Activated B cell treated with CpG ODN at 0.5 μM for 24 hours (primary cell): ENCODE data around the gene CABLES1. TPM values are rescaled to one million over a fixed set of nuclear protein-coding genes. Genes with fewer than 3 reads are reported as not detected.
A peak's percentile ranks its signal among the peaks of the same experiment; 100 is the strongest.

Experiments used
- ATAC-seq: fragments of 200-7000 bp; cut with Tn5 transposase; one replicate; pipeline ENCODE4 v1.10.0; 2021; ENCODE audit warnings: low read depth, mild to moderate bottlenecking, moderate library complexity
- CTCF ChIA-PET: fragments of 350-600 bp; sonication (Branson Sonifier 250); formaldehyde crosslinking; loops from one replicate; lab custom pipeline; 2021; ENCODE audit warnings: antibody characterized with exemption; lab: Charles Lee
- POLR2A ChIA-PET: fragments of 350-600 bp; sonication (Branson Sonifier 250); formaldehyde crosslinking; loops from one replicate; lab custom pipeline; 2021; ENCODE audit warnings: antibody characterized with exemption; lab: Charles Lee
- DNase-seq: peaks from one replicate; pipeline ENCODE4 v3.0.0; 2022
- H3K27ac Mint-ChIP-seq: one replicate; pipeline ENCODE4 v1.8.0; 2020; ENCODE audit warnings: mixed read lengths
- H3K27me3 Mint-ChIP-seq: one replicate; pipeline ENCODE4 v1.8.0; 2021; ENCODE audit warnings: mixed read lengths
- H3K36me3 Mint-ChIP-seq: one replicate; pipeline ENCODE4 v1.8.0; 2021; ENCODE audit warnings: low read depth, mixed read lengths
- H3K4me1 Mint-ChIP-seq: one replicate; pipeline ENCODE4 v1.8.0; 2021; ENCODE audit warnings: mixed read lengths
- H3K4me3 Mint-ChIP-seq: one replicate; pipeline ENCODE4 v1.8.0; 2020; ENCODE audit warnings: mild to moderate bottlenecking, mixed read lengths
- H3K9me3 Mint-ChIP-seq: one replicate; pipeline ENCODE4 v1.8.0; 2020; ENCODE audit warnings: mixed read lengths
- CTCF ChIP-seq: fragments of 200-600 bp; IDR thresholded peaks from one replicate; pipeline ENCODE4 v1.8.0; 2022; ENCODE audit warnings: antibody characterized with exemption, mild to moderate bottlenecking
- intact Hi-C: fragments of 100-400 bp; cut with micrococcal nuclease; formaldehyde crosslinking; loops from one replicate; pipeline ENCODE4 v1.15.1; 2024
- total RNA-seq: library from RNA; stranded (reverse); gene quantifications from 2 replicates; pipeline ENCODE4 v1.2.3, GENCODE V29; 2022

Gene CABLES1
- total RNA-seq, 1 donor from 2014 or later, result 32.3 TPM

- CTCF ChIA-PET, result interaction anchor here (0.7 kb wide), 1 partner anchor 241 kb away, joined by 4 read pairs; no protein-coding TSS in a partner anchor
Observed at GRCh38 chr18:23143016-23143814, 7.9 kb downstream of the CABLES1 start.

GRCh38 chr18:23143815-23144261 lies 8.6 kb downstream of the CABLES1 start:
- H3K27ac Mint-ChIP-seq, result no peak overlapping the region
- H3K27me3 Mint-ChIP-seq, result peaks cover 5% of the 10 kb centered on the region
- intact Hi-C loops, result no loop called here
- H3K4me3 Mint-ChIP-seq, result no peak overlapping the region
- DNase-seq, result no peak
- CTCF ChIA-PET, result interaction anchor here (0.7 kb wide), 1 partner anchor 240 kb away, joined by 4 read pairs; no protein-coding TSS in a partner anchor
- ATAC-seq, result no peak
- H3K4me1 Mint-ChIP-seq, result peaks cover 13% of the 10 kb centered on the region
- TF ChIP-seq CTCF, result no peak
- no peaks in the 10 kb centered on the region for H3K9me3 Mint-ChIP-seq
- no peaks in the 10 kb centered on the region for H3K36me3 Mint-ChIP-seq
- POLR2A ChIA-PET, result no interaction called here

More at GRCh38 chr18:23143016-23143814, 7.9 kb downstream of the CABLES1 start:
- no peaks in the 10 kb centered on the region for H3K36me3 Mint-ChIP-seq
- no peaks in the 10 kb centered on the region for H3K9me3 Mint-ChIP-seq
- intact Hi-C loops, result no loop called here
- DNase-seq (no peak), ATAC-seq (peak; percentile 18)
- TF ChIP-seq CTCF, result no peak
- POLR2A ChIA-PET, result no interaction called here
- H3K4me1 Mint-ChIP-seq, result peaks cover 13% of the 10 kb centered on the region
- H3K27me3 Mint-ChIP-seq, result peaks cover 11% of the 10 kb centered on the region
- no peak overlapping the region for H3K27ac Mint-ChIP-seq
- H3K4me3 Mint-ChIP-seq, result no peak overlapping the region

- ChIA-PET CTCF (no interaction called here), POLR2A (no interaction called here)
- peaks cover 2% of the 10 kb centered on the region for H3K27me3 Mint-ChIP-seq
- no peak for ATAC-seq
- no peak overlapping the region for H3K4me3 Mint-ChIP-seq
- no peak for DNase-seq
- no peaks in the 10 kb centered on the region for H3K36me3 Mint-ChIP-seq
- H3K27ac Mint-ChIP-seq, result no peak overlapping the region
- no peak for TF ChIP-seq CTCF
- intact Hi-C loops, result no loop called here
- H3K4me1 Mint-ChIP-seq, result peaks cover 13% of the 10 kb centered on the region
- no peaks in the 10 kb centered on the region for H3K9me3 Mint-ChIP-seq
Observed at GRCh38 chr18:23144640-23145039, 9.4 kb downstream of the CABLES1 start.

GRCh38 chr18:23145621-23146020 lies 10.3 kb downstream of the CABLES1 start:
- intact Hi-C loops, result no loop called here
- no peaks in the 10 kb centered on the region for H3K36me3 Mint-ChIP-seq
- DNase-seq (no peak), ATAC-seq (no peak)
- H3K9me3 Mint-ChIP-seq, result no peaks in the 10 kb centered on the region
- ChIA-PET CTCF (no interaction called here), POLR2A (interaction anchor here (2.4 kb wide), 1 partner anchor 11 kb away, joined by 8 read pairs; no protein-coding TSS in a partner anchor)
- H3K4me1 Mint-ChIP-seq, result peaks cover 13% of the 10 kb centered on the region
- TF ChIP-seq CTCF, result no peak
- peaks cover 2% of the 10 kb centered on the region for H3K27me3 Mint-ChIP-seq
- no peak overlapping the region for H3K27ac Mint-ChIP-seq
- H3K4me3 Mint-ChIP-seq, result no peak overlapping the region

- Mint-ChIP-seq H3K27me3 (peaks cover 2% of the 10 kb centered on the region), H3K36me3 (no peaks in the 10 kb centered on the region), H3K27ac (no peak overlapping the region), H3K4me1 (peaks cover 13% of the 10 kb centered on the region), H3K9me3 (no peaks in the 10 kb centered on the region), H3K4me3 (no peak overlapping the region)
- intact Hi-C loops, result no loop called here
- no peak for DNase-seq
- no peak for TF ChIP-seq CTCF
- POLR2A ChIA-PET, result interaction anchor here (2.4 kb wide), 1 partner anchor 13 kb away, joined by 8 read pairs; no protein-coding TSS in a partner anchor
- ATAC-seq, result no peak
- CTCF ChIA-PET, result interaction anchor here (1.0 to 1.5 kb wide), 2 partner anchors 11 to 15 kb away, joined by 3 to 4 read pairs; no protein-coding TSS in a partner anchor
Observed at GRCh38 chr18:23146861-23147469, 11.7 kb downstream of the CABLES1 start.
